IMR-90 (cell line): ENCODE data around the gene FAM124B. TPM values are rescaled to one million over a fixed set of nuclear protein-coding genes. Genes with fewer than 3 reads are reported as not detected.

Experiments used
- ATAC-seq: fragments of 200-7000 bp; cut with Tn5 transposase; 2 replicates; pipeline ENCODE4 v1.9.1; 2020; ENCODE audit warnings: low read depth, mild to moderate bottlenecking, moderate library complexity
- BruUV-seq: library from RNA; stranded (reverse); fragments of 400-500 nt; replicated peaks from 2 replicates; lab custom pipeline; 2021; lab: Mats Ljungman, UMichigan
- CTCF ChIA-PET: fragments of 300-600 bp; formaldehyde crosslinking; extraction: SDS; loops from one replicate; lab custom pipeline; 2021; ENCODE audit warnings: antibody characterized with exemption; lab: Yijun Ruan, JAX
- POLR2A ChIA-PET: fragments of 300-600 bp; sonication (Branson Sonifier 250); formaldehyde crosslinking; loops from one replicate; lab custom pipeline; 2022; ENCODE audit warnings: antibody characterized with exemption; ENCODE audit not compliant: unreplicated experiment; lab: Charles Lee
- DNase-seq: peaks from one replicate; pipeline ENCODE4 v3.0.0; 2013
- H2AFZ ChIP-seq: replicated peaks from 2 replicates; pipeline ENCODE3; 2013; ENCODE audit warnings: low read length, mild to moderate bottlenecking; ENCODE audit not compliant: poor library complexity
- H2AK5ac ChIP-seq: 2 replicates; pipeline ENCODE4 v1.6.1; 2013; ENCODE audit warnings: low read depth, low read length, inconsistent platforms
- H2AK9ac ChIP-seq: replicated peaks from 2 replicates; pipeline ENCODE3; 2013; ENCODE audit warnings: mild to moderate bottlenecking, low read depth, low read length, moderate library complexity; ENCODE audit not compliant: poor library complexity
- H2BK120ac ChIP-seq: 2 replicates; pipeline ENCODE4 v1.6.1; 2013; ENCODE audit warnings: low read depth, low read length, inconsistent platforms
- H2BK15ac ChIP-seq: 3 replicates; pipeline ENCODE4 v1.6.1; 2013; ENCODE audit warnings: low read depth, low read length, inconsistent platforms
- H2BK20ac ChIP-seq: 2 replicates; pipeline ENCODE4 v1.6.1; 2013; ENCODE audit warnings: low read depth, mild to moderate bottlenecking, inconsistent platforms, low read length, moderate library complexity
- H2BK5ac ChIP-seq: 2 replicates; pipeline ENCODE4 v1.6.1; 2013; ENCODE audit warnings: mild to moderate bottlenecking, low read depth, low read length, inconsistent platforms; ENCODE audit not compliant: poor library complexity, severe bottlenecking
- H3K14ac ChIP-seq: replicated peaks from 2 replicates; pipeline ENCODE4 v1.6.1; 2013; ENCODE audit warnings: low read depth, low read length, inconsistent platforms
- H3K18ac ChIP-seq: 2 replicates; pipeline ENCODE4 v1.6.1; 2013; ENCODE audit warnings: low read depth, low read length, control low read depth
- H3K23ac ChIP-seq: 2 replicates; pipeline ENCODE4 v1.6.1; 2013; ENCODE audit warnings: low read depth, low read length, inconsistent platforms
- H3K27ac ChIP-seq: 2 replicates; pipeline ENCODE4 v1.5.1; 2013; ENCODE audit warnings: mild to moderate bottlenecking, control low read depth, low read length; ENCODE audit not compliant: insufficient read depth
- H3K27me3 ChIP-seq: 2 replicates; pipeline ENCODE4 v1.6.1; 2013; ENCODE audit warnings: low read length; ENCODE audit not compliant: control insufficient read depth, insufficient read depth
- H3K36me3 ChIP-seq: 2 replicates; pipeline ENCODE4 v1.6.1; 2013; ENCODE audit warnings: low read length, mixed read lengths; ENCODE audit not compliant: control insufficient read depth, insufficient read depth
- H3K4ac ChIP-seq: 2 replicates; pipeline ENCODE4 v1.6.1; 2013; ENCODE audit warnings: low read depth, low read length, inconsistent platforms
- H3K4me1 ChIP-seq: 2 replicates; pipeline ENCODE4 v1.6.1; 2013; ENCODE audit warnings: low read length, mixed read lengths; ENCODE audit not compliant: control insufficient read depth, insufficient read depth
- H3K4me2 ChIP-seq: 2 replicates; pipeline ENCODE4 v1.6.1; 2013; ENCODE audit warnings: low read depth, mild to moderate bottlenecking, control low read depth, low read length, moderate library complexity
- H3K4me3 ChIP-seq: 2 replicates; pipeline ENCODE4 v1.5.1; 2013; ENCODE audit warnings: low read depth, mild to moderate bottlenecking, control low read depth, low read length, moderate library complexity; ENCODE audit not compliant: insufficient read depth
- H3K56ac ChIP-seq: 2 replicates; pipeline ENCODE4 v1.6.1; 2013; ENCODE audit warnings: low read length, inconsistent platforms; ENCODE audit not compliant: insufficient read depth; ENCODE audit errors: extremely low read depth
- H3K79me1 ChIP-seq, 2 experiments: 2 replicates each; pipeline ENCODE4 v1.6.1; 2013; ENCODE audit warnings: low read length in 2 of 2, inconsistent platforms in 1 of 2, low read depth in 1 of 2
- H3K9ac ChIP-seq: 2 replicates; pipeline ENCODE4 v1.6.1; 2013; ENCODE audit warnings: low read depth, low read length, control low read depth
- H3K9me1 ChIP-seq: 2 replicates; pipeline ENCODE4 v1.6.1; 2013; ENCODE audit warnings: low read length, inconsistent platforms; ENCODE audit not compliant: insufficient read depth
- H3K9me3 ChIP-seq: 2 replicates; pipeline ENCODE4 v1.6.1; 2013; ENCODE audit warnings: low read length; ENCODE audit not compliant: control insufficient read depth, insufficient read depth
- H4K20me1 ChIP-seq: 2 replicates; pipeline ENCODE4 v1.6.1; 2013; ENCODE audit warnings: low read length, inconsistent platforms; ENCODE audit not compliant: insufficient read depth
- H4K5ac ChIP-seq: 2 replicates; pipeline ENCODE4 v1.6.1; 2013; ENCODE audit warnings: mild to moderate bottlenecking, low read depth, low read length, control low read depth
- H4K8ac ChIP-seq, 2 experiments: 2 replicates each; pipeline ENCODE4 v1.6.1; 2013; ENCODE audit warnings: low read depth in 2 of 2, low read length in 2 of 2, control low read depth in 1 of 2, inconsistent platforms in 1 of 2
- H4K91ac ChIP-seq: 2 replicates; pipeline ENCODE4 v1.6.1; 2013; ENCODE audit warnings: low read depth, low read length, inconsistent platforms; ENCODE audit not compliant: insufficient read depth
- BHLHE40 ChIP-seq: fragments of 150-350 bp; IDR thresholded peaks from 2 replicates; pipeline ENCODE4 v1.6.1; 2016; ENCODE audit warnings: mild to moderate bottlenecking, low read depth, low read length
- CEBPB ChIP-seq: IDR thresholded peaks from 2 replicates; pipeline ENCODE4 v1.6.1; 2012; ENCODE audit warnings: low read depth, low read length, improper control_type of control experiment
- CHD1 ChIP-seq: IDR thresholded peaks from 2 replicates; pipeline ENCODE4 v1.6.1; 2012; ENCODE audit warnings: low read depth, low read length, improper control_type of control experiment
- CTCF ChIP-seq: conservative IDR thresholded peaks from 2 replicates; pipeline ENCODE4 v1.5.1; 2012; ENCODE audit warnings: mild to moderate bottlenecking, low read depth, low read length, improper control_type of control experiment
- ELK1 ChIP-seq: fragments of 150-350 bp; IDR thresholded peaks from 2 replicates; pipeline ENCODE4 v1.6.1; 2016; ENCODE audit warnings: low read depth, mild to moderate bottlenecking, low read length, moderate library complexity, borderline replicate concordance
- FOS ChIP-seq: fragments of 150-350 bp; IDR thresholded peaks from 2 replicates; pipeline ENCODE4 v1.6.1; 2016; ENCODE audit warnings: low read depth, low read length
- MAFK ChIP-seq: IDR thresholded peaks from 2 replicates; pipeline ENCODE4 v1.6.1; 2012; ENCODE audit warnings: low read depth, low read length, improper control_type of control experiment
- MAZ ChIP-seq: IDR thresholded peaks from 2 replicates; pipeline ENCODE4 v1.6.1; 2012; ENCODE audit warnings: low read depth, mild to moderate bottlenecking, low read length, improper control_type of control experiment, moderate library complexity, borderline replicate concordance
- MXI1 ChIP-seq: IDR thresholded peaks from 2 replicates; pipeline ENCODE4 v1.6.1; 2012; ENCODE audit warnings: low read depth, mild to moderate bottlenecking, low read length, moderate library complexity, borderline replicate concordance
- NFE2L2 ChIP-seq: fragments of 150-350 bp; IDR thresholded peaks from 2 replicates; pipeline ENCODE4 v1.6.1; 2016; ENCODE audit warnings: low read depth, mild to moderate bottlenecking, low read length
- POLR2A ChIP-seq: IDR thresholded peaks from 2 replicates; pipeline ENCODE4 v1.6.1; 2012; ENCODE audit warnings: mild to moderate bottlenecking, low read depth, low read length
- RAD21 ChIP-seq: IDR thresholded peaks from 2 replicates; pipeline ENCODE4 v1.6.1; 2012; ENCODE audit warnings: low read length, improper control_type of control experiment
- RCOR1 ChIP-seq: IDR thresholded peaks from 2 replicates; pipeline ENCODE4 v1.6.1; 2012; ENCODE audit warnings: mild to moderate bottlenecking, low read length, improper control_type of control experiment; ENCODE audit not compliant: insufficient replicate concordance
- RFX5 ChIP-seq: IDR thresholded peaks from 2 replicates; pipeline ENCODE4 v1.8.0; 2012; ENCODE audit warnings: low read depth, mild to moderate bottlenecking, low read length, moderate library complexity
- SMC3 ChIP-seq: fragments of 150-350 bp; IDR thresholded peaks from 2 replicates; pipeline ENCODE4 v1.6.1; 2016; ENCODE audit warnings: low read depth, mild to moderate bottlenecking, antibody characterized with exemption, low read length, moderate library complexity
- USF2 ChIP-seq: fragments of 150-350 bp; IDR thresholded peaks from 2 replicates; pipeline ENCODE4 v1.6.1; 2017; ENCODE audit warnings: mild to moderate bottlenecking, antibody characterized with exemption, low read length, low read depth
- WGBS, 2 experiments: methylation state at CpG; one replicate each; pipeline versions ENCODE4 v1.1.5 to v1.1.7; 2013; ENCODE audit warnings: missing lambda C conversion rate in 2 of 2; ENCODE audit not compliant: insufficient read length in 1 of 2; ENCODE audit errors: extremely low coverage in 2 of 2; 5-methylcytosine and 5-hydroxymethylcytosine counted together
- dilution Hi-C: fragments of 300-500 bp; cut with HindIII; formaldehyde crosslinking; loops from one replicate; pipeline ENCODE4 v1.14.3; 2018; ENCODE audit warnings: low sequenced_read_pairs; ENCODE audit not compliant: unreplicated experiment
- in situ Hi-C: fragments of 300-500 bp; cut with MboI; formaldehyde crosslinking; loops from 3 replicates; pipeline ENCODE4 v1.14.3; 2019; ENCODE audit warnings: low sequenced_read_pairs, inconsistent platforms, mixed read lengths
- intact Hi-C: fragments of 100-400 bp; cut with micrococcal nuclease; formaldehyde crosslinking; loops from 2 replicates; pipeline ENCODE4 v1.10.0; 2022
- polyA plus RNA-seq, 3 experiments: library from polyadenylated mRNA; depleted of rRNA; stranded (reverse); fragments of >200 nt; gene quantifications; 2 replicates each; pipeline ENCODE4 v1.2.3, GENCODE V29; 2012; ENCODE audit warnings: low replicate concordance in 1 of 3
- total RNA-seq: library from RNA; depleted of rRNA; stranded (reverse); fragments of >200 nt; gene quantifications from 2 replicates; pipeline ENCODE4 v1.2.3, GENCODE V29; 2012

Gene FAM124B
- total and polyA plus RNA-seq, 2 of the 4 experiments (the other 2 are of a cell fraction), result not detected

GRCh38 chr2:224392545-224392944, 9.4 kb downstream of the FAM124B start:
- in situ Hi-C loops, result no loop called here
- no peak for DNase-seq
- no peaks in the 10 kb centered on the region for H3K36me3 ChIP-seq
- no peak overlapping the region for H4K5ac ChIP-seq
- no peak overlapping the region for H2BK20ac ChIP-seq
- H3K79me1 ChIP-seq, result no peaks in the 10 kb centered on the region
- no peak overlapping the region for H3K4ac ChIP-seq
- H2AK5ac ChIP-seq, result no peak overlapping the region
- H4K20me1 ChIP-seq, result no peaks in the 10 kb centered on the region
- H3K27me3 ChIP-seq, result peaks cover 13% of the 10 kb centered on the region
- H2AFZ ChIP-seq, result no peak overlapping the region
- intact Hi-C loops, result no loop called here
- H2BK15ac ChIP-seq, result no peak overlapping the region
- no peak overlapping the region for H4K8ac ChIP-seq
- dilution Hi-C loops, result no loop called here
- no peak overlapping the region for H3K9ac ChIP-seq
- H3K14ac ChIP-seq, result no peak overlapping the region
- H2AK9ac ChIP-seq, result no peak overlapping the region
- H3K4me2 ChIP-seq, result no peak overlapping the region
- H3K4me1 ChIP-seq, result no peaks in the 10 kb centered on the region
- H3K27ac ChIP-seq, result no peak overlapping the region
- ATAC-seq, result no peak
- no peak overlapping the region for H3K18ac ChIP-seq
- H4K91ac ChIP-seq, result no peak overlapping the region
- TF ChIP-seq MAFK (no peak), RCOR1 (no peak), SMC3 (no peak), NFE2L2 (no peak), USF2 (no peak), CEBPB (no peak), CHD1 (no peak), POLR2A (no peak), CTCF (no peak), MAZ (no peak), FOS (no peak), RFX5 (no peak), RAD21 (no peak), BHLHE40 (no peak), MXI1 (no peak), ELK1 (no peak)
- no peak overlapping the region for H3K23ac ChIP-seq
- BruUV-seq, result no TSS peak
- no peaks in the 10 kb centered on the region for H3K9me3 ChIP-seq
- H2BK5ac ChIP-seq, result no peak overlapping the region
- no CpG with 5 or more reads among the region's 4 CpGs for WGBS, 2 experiments
- H3K9me1 ChIP-seq, result no peaks in the 10 kb centered on the region
- no peak overlapping the region for H3K4me3 ChIP-seq
- H3K56ac ChIP-seq, result no peak overlapping the region
- CTCF ChIA-PET, result no interaction called here
- POLR2A ChIA-PET, result no interaction called here
- no peak overlapping the region for H2BK120ac ChIP-seq
